ENCODE results near the gene LDAH. TPM values are rescaled to one million over a fixed set of nuclear protein-coding genes. Genes with fewer than 3 reads are reported as not detected.

Gene LDAH
- total and polyA plus RNA-seq, 10 of the 15 experiments (the other 5 are each of a cell fraction or from before 2014, with no cell fraction given) = 17.9 to 44.7 (median 30.0) TPM

GRCh38 chr2:20868377-20868776, 45.5 kb upstream of the LDAH start:
- SMC1A ChIA-PET (ENCODE audit: uncharacterized antibody, unreplicated experiment) = no interaction called here
- DNase-seq (ENCODE audit: low read depth, low spot score) (peak; percentile 27), ATAC-seq (peak; percentile 97), FAIRE-seq (no peak)
- H3K4me3 ChIP-seq = no peak overlapping the region
- no peaks in the 10 kb centered on the region for H3K79me2 ChIP-seq (ENCODE audit: control insufficient read depth, insufficient read depth, low read length)
- no TSS peak for BruUV-seq (replicated peaks)
- no peak overlapping the region for H3K27ac ChIP-seq (ENCODE audit: control insufficient read depth, insufficient read depth)
- intact Hi-C loops (cut with micrococcal nuclease; ENCODE audit: unreplicated experiment) = no loop called here
- CTCF ChIA-PET = interaction anchor here (0.6 kb wide), 1 partner anchor 77 kb away, joined by 4 read pairs; no protein-coding TSS in a partner anchor
- H3K9ac ChIP-seq (ENCODE audit: control insufficient read depth, insufficient read depth, low read length) = no peak overlapping the region
- no peaks in the 10 kb centered on the region for H4K20me1 ChIP-seq (ENCODE audit: control insufficient read depth, insufficient read depth)
- WGBS (ENCODE audit: insufficient coverage, insufficient replicate concordance, low lambda C conversion rate, missing lambda C conversion rate) = 0% methylated on average over 2 of the region's 2 CpGs
- no peaks in the 10 kb centered on the region for H3K4me1 ChIP-seq (ENCODE audit: control insufficient read depth, insufficient read depth, low read length)
- no peaks in the 10 kb centered on the region for H3K9me3 ChIP-seq (replicated peaks; ENCODE audit: control insufficient read depth, insufficient read depth, low read length)
- POLR2A ChIA-PET = no interaction called here
- no peak overlapping the region for H2AFZ ChIP-seq (ENCODE audit: control insufficient read depth, low read depth, low read length)
- RAD21 ChIA-PET (ENCODE audit: unreplicated experiment) = no interaction called here
- in situ Hi-C loops (cut with MboI) = no loop called here
- no peaks in the 10 kb centered on the region; a peak in 1 of 4 replicates for H3K27me3 ChIP-seq (replicated peaks in 1 of 2; ENCODE audit: control insufficient read depth in 2 of 2, insufficient read depth in 2 of 2, low read length in 1 of 2)
- no peak overlapping the region for H3K4me2 ChIP-seq (ENCODE audit: control insufficient read depth, insufficient read depth)
- no peaks in the 10 kb centered on the region for H3K36me3 ChIP-seq (ENCODE audit: control insufficient read depth in 2 of 2, insufficient read depth in 2 of 2, low read length in 1 of 2)
- TF ChIP-seq SIN3A (IDR thresholded peaks at IDR 0.05; ENCODE audit: low read depth, low read length) (no peak), TCF7 (IDR thresholded peaks at IDR 0.05; ENCODE audit: borderline replicate concordance) (peak; percentile 75), RUNX3 (IDR thresholded peaks at IDR 0.05; ENCODE audit: low read length) (peak; percentile 99), BACH1 (IDR thresholded peaks at IDR 0.05; ENCODE audit: borderline replicate concordance) (no peak), EP300 (IDR thresholded peaks at IDR 0.05; ENCODE audit: borderline replicate concordance in 1 of 2, control insufficient read depth in 1 of 2, low read depth in 2 of 2, low read length in 2 of 2) (0 out of 4 replicates have a peak, but pooled peaks of 1 of the 2 experiments have one; percentile 12), HCFC1 (IDR thresholded peaks at IDR 0.05; ENCODE audit: low read length) (no peak), CREB1 (IDR thresholded peaks at IDR 0.05; ENCODE audit: low read depth) (0 out of 2 replicates have a peak, but pooled peaks have one; percentile 43), PAX5 (IDR thresholded peaks at IDR 0.05; ENCODE audit: borderline replicate concordance, low read depth, low read length) (peak; percentile 59; the same call in 1 of the 2 replicates), ZNF592 (IDR thresholded peaks at IDR 0.05) (no peak), FOS (IDR thresholded peaks at IDR 0.05; ENCODE audit: borderline replicate concordance, extremely low read depth, insufficient read length) (no peak), EGR1 (IDR thresholded peaks at IDR 0.05; ENCODE audit: borderline replicate concordance in 1 of 2, low read depth in 2 of 2, low read length in 2 of 2) (peak in 1 of 2 experiments; percentile 64; a peak in 1 of 3 replicates), CTCF (IDR thresholded peaks at IDR 0.05 in 2 of 3, conservative IDR thresholded peaks at IDR 0.05 in 1 of 3; ENCODE audit: control insufficient read depth in 2 of 3, extremely low read depth in 1 of 3, insufficient read depth in 1 of 3, low read depth in 3 of 3, low read length in 3 of 3) (peak in 1 of 3 experiments; percentile 19; a peak in 1 of 6 replicates), DPF2 (IDR thresholded peaks at IDR 0.05) (no peak), BCL11A (IDR thresholded peaks at IDR 0.05; ENCODE audit: low read depth, low read length) (peak; percentile 49; the same call in 1 of the 2 replicates), TARDBP (IDR thresholded peaks at IDR 0.05; ENCODE audit: borderline replicate concordance) (no peak)
- TF ChIP-seq, protein P1, sequence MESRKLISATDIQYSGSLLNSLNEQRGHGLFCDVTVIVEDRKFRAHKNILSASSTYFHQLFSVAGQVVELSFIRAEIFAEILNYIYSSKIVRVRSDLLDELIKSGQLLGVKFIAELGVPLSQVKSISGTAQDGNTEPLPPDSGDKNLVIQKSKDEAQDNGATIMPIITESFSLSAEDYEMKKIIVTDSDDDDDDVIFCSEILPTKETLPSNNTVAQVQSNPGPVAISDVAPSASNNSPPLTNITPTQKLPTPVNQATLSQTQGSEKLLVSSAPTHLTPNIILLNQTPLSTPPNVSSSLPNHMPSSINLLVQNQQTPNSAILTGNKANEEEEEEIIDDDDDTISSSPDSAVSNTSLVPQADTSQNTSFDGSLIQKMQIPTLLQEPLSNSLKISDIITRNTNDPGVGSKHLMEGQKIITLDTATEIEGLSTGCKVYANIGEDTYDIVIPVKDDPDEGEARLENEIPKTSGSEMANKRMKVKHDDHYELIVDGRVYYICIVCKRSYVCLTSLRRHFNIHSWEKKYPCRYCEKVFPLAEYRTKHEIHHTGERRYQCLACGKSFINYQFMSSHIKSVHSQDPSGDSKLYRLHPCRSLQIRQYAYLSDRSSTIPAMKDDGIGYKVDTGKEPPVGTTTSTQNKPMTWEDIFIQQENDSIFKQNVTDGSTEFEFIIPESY (IDR thresholded peaks at IDR 0.05) = no peak

Data from GM12878 (cell line).